Measurements from ENCODE around the gene ME3.
"Not testable (repeated sequence)": the region's sequence is repeated elsewhere in the genome, so short reads cannot be mapped to it uniquely, and the experiment has no call there.

DNA sequence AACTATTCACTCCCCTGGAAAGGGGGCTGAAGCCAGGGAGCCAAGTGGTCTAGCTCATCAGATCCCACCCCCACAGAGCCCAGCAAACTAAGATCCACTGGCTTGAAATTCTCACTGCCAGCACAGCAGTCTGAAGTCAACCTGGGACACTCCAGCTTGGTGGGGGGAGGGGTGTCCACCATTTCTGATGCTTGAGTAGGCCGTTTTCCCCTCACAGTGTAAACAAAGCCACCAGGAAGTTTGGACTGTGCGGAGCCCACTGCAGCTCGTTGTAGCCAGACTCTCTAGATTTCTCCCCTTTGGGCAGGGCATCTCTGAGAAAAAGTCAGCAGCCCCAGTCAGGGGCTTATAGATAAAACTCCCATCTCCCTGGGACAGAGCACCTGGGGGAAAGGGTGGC lies 27.2 kb downstream of the ME3 start:
- TF ChIP-seq, protein P1, sequence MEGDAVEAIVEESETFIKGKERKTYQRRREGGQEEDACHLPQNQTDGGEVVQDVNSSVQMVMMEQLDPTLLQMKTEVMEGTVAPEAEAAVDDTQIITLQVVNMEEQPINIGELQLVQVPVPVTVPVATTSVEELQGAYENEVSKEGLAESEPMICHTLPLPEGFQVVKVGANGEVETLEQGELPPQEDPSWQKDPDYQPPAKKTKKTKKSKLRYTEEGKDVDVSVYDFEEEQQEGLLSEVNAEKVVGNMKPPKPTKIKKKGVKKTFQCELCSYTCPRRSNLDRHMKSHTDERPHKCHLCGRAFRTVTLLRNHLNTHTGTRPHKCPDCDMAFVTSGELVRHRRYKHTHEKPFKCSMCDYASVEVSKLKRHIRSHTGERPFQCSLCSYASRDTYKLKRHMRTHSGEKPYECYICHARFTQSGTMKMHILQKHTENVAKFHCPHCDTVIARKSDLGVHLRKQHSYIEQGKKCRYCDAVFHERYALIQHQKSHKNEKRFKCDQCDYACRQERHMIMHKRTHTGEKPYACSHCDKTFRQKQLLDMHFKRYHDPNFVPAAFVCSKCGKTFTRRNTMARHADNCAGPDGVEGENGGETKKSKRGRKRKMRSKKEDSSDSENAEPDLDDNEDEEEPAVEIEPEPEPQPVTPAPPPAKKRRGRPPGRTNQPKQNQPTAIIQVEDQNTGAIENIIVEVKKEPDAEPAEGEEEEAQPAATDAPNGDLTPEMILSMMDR (IDR thresholded peaks at IDR 0.05; ENCODE audit: insufficient read depth, low read length): not testable (repeated sequence)
- TF ChIP-seq, protein P2, sequence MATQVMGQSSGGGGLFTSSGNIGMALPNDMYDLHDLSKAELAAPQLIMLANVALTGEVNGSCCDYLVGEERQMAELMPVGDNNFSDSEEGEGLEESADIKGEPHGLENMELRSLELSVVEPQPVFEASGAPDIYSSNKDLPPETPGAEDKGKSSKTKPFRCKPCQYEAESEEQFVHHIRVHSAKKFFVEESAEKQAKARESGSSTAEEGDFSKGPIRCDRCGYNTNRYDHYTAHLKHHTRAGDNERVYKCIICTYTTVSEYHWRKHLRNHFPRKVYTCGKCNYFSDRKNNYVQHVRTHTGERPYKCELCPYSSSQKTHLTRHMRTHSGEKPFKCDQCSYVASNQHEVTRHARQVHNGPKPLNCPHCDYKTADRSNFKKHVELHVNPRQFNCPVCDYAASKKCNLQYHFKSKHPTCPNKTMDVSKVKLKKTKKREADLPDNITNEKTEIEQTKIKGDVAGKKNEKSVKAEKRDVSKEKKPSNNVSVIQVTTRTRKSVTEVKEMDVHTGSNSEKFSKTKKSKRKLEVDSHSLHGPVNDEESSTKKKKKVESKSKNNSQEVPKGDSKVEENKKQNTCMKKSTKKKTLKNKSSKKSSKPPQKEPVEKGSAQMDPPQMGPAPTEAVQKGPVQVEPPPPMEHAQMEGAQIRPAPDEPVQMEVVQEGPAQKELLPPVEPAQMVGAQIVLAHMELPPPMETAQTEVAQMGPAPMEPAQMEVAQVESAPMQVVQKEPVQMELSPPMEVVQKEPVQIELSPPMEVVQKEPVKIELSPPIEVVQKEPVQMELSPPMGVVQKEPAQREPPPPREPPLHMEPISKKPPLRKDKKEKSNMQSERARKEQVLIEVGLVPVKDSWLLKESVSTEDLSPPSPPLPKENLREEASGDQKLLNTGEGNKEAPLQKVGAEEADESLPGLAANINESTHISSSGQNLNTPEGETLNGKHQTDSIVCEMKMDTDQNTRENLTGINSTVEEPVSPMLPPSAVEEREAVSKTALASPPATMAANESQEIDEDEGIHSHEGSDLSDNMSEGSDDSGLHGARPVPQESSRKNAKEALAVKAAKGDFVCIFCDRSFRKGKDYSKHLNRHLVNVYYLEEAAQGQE (IDR thresholded peaks at IDR 0.05; ENCODE audit: insufficient replicate concordance, low read depth): not testable (repeated sequence)

Measured in HL-60 (cell line).